ENCODE data around the gene MIEN1. TPM values are rescaled to one million over a fixed set of nuclear protein-coding genes. Genes with fewer than 3 reads are reported as not detected.

The MIEN1 gene
- total RNA-seq, 1 donor from 2014 or later, result 97.0 TPM

DNA sequence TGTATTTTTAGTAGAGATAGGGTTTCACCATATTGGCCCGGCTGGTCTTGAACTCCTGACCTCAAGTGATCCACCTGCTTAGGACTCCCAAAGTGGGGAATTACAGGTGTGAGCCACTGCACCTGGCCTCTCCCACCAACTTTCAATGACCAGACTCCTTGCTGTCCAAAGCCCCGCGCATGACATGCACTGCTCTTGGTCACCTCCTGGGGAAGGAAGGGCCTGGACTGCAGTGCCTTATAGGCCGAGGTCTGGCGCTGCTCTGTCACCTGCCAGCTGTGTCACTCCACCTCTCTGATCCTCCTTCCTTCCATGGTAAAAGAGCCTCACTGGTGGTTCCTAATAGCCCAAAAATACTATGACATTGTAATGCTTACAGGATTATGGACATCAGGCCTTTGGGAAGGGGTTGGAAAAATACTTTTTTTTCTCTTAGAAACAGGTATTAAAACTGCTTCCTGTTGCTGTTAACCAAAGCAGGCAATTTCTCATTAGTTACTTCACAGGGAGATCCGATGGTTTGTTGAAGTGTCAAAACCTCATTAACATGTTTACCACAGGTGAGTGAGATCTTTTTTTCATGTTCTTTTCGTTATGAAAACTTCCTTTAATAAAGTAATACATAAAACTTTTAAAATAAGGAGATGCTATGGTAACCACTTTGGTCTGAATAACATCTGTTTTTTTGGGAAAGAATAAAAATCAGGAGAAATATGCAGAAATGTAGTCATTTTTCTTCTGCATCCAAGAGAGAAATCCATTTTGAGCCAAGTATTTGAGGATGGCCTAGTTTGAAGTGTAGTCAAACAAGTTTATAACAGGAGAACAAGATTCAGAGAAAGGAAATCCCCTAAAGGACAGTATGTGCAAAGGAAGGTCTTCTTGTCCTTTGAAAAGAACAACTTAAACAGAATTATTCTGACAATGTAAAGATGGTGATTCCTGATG lies 42.9 kb upstream of the MIEN1 start:
- Histone ChIP-seq H3K4me3 (ENCODE audit: low read depth, low read length) (no peak overlapping the region), H3K27me3 (ENCODE audit: control insufficient read depth, insufficient read depth, low read length) (no peaks in the 10 kb centered on the region), H3K36me3 (ENCODE audit: control insufficient read depth, insufficient read depth, low read length) (no peaks in the 10 kb centered on the region)
- TF ChIP-seq, protein P1, sequence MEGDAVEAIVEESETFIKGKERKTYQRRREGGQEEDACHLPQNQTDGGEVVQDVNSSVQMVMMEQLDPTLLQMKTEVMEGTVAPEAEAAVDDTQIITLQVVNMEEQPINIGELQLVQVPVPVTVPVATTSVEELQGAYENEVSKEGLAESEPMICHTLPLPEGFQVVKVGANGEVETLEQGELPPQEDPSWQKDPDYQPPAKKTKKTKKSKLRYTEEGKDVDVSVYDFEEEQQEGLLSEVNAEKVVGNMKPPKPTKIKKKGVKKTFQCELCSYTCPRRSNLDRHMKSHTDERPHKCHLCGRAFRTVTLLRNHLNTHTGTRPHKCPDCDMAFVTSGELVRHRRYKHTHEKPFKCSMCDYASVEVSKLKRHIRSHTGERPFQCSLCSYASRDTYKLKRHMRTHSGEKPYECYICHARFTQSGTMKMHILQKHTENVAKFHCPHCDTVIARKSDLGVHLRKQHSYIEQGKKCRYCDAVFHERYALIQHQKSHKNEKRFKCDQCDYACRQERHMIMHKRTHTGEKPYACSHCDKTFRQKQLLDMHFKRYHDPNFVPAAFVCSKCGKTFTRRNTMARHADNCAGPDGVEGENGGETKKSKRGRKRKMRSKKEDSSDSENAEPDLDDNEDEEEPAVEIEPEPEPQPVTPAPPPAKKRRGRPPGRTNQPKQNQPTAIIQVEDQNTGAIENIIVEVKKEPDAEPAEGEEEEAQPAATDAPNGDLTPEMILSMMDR (IDR thresholded peaks at IDR 0.05; ENCODE audit: insufficient read depth, low read length, poor library complexity, severe bottlenecking), result no peak
- DNase-seq (ENCODE audit: low read depth), result no peak

DNA sequence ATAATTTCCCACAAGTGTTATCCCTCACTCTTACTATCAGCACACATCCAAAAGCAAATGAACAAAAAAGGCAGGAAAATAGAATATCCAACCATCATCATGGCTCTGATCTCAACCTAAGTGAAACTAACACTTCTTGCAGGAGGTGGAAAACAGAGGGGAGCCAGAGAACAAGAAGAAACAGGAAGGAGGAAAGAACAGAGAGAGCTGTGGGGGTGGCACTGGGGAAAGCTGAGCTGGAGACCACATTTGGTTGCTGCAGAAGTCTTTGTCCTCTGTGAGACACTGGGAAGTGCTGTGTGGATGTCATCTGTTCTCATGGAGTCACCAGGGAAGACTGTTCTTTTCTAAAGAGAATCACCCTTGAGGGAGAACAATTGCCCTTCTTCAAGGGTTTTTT lies 42.1 kb upstream of the MIEN1 start:
- DNase-seq (ENCODE audit: low read depth), result no peak
- no peak overlapping the region for H3K4me3 ChIP-seq (ENCODE audit: low read depth, low read length)
- H3K27me3 ChIP-seq (ENCODE audit: control insufficient read depth, insufficient read depth, low read length), result no peaks in the 10 kb centered on the region

DNA sequence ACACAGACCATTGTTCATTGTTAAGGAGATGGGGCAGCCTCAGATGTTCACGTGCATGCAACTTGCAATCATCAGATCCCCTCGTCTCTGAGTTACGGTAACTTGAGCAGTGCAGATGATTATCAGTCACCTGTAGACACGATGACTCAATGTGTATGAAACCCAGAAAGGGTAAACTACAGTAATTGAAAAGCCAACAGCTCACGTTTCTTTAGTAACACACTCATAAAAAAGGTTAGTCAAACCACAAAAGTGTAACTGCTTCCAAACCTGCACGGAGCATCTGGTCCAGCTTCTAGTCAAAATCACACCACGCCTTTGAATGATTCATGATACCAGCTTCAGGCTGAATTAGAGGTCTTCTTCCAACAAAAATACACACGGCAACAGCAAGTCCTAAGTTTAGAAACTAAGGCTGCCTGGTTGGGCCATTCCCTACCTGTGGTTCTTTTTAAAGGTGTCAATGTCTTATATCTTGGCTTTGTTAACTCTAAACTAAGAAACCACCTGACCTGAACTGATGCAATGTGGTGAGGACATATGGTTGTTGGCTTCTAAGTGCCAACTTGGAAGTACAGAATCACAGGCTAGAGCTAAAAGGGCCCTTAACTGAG lies 39.7 kb upstream of the MIEN1 start:
- H3K36me3 ChIP-seq (ENCODE audit: control insufficient read depth, insufficient read depth, low read length), result no peaks in the 10 kb centered on the region
- no peak overlapping the region for H3K4me3 ChIP-seq (ENCODE audit: low read depth, low read length)
- peak; percentile 81 for DNase-seq (ENCODE audit: low read depth)
- no peaks in the 10 kb centered on the region for H3K27me3 ChIP-seq (ENCODE audit: control insufficient read depth, insufficient read depth, low read length)
- TF ChIP-seq, protein P1 (IDR thresholded peaks at IDR 0.05; ENCODE audit: insufficient read depth, low read length, poor library complexity, severe bottlenecking), result no peak

More for the DNA sequence above, 42.1 kb upstream of the MIEN1 start:
- TF ChIP-seq, protein P1 (IDR thresholded peaks at IDR 0.05; ENCODE audit: insufficient read depth, low read length, poor library complexity, severe bottlenecking), result no peak
- no peaks in the 10 kb centered on the region for H3K36me3 ChIP-seq (ENCODE audit: control insufficient read depth, insufficient read depth, low read length)

DNA sequence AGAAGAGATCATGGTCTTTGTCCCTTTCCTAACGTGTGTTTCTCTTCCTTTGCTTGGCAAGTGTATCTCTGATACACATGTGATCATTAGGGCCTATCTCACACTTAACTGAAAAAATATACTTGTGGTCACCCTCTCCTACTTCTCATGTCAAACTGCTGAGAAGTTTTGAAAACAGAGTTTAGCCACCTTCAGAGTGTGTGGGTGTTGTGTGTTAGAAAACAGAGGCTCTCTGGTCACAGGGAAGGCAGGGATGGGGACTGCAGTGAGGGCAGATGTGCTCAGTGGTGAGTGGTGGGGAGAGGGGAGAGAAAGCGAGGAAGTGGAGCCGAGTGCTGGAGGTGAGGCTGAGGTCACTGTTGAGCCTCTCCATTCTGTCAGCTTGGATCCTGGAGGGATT lies 36.8 kb upstream of the MIEN1 start:
- TF ChIP-seq, protein P1 (IDR thresholded peaks at IDR 0.05; ENCODE audit: insufficient read depth, low read length, poor library complexity, severe bottlenecking), result no peak
- H3K27me3 ChIP-seq (ENCODE audit: control insufficient read depth, insufficient read depth, low read length), result no peaks in the 10 kb centered on the region
- no peak overlapping the region for H3K4me3 ChIP-seq (ENCODE audit: low read depth, low read length)
- no peaks in the 10 kb centered on the region for H3K36me3 ChIP-seq (ENCODE audit: control insufficient read depth, insufficient read depth, low read length)
- no peak for DNase-seq (ENCODE audit: low read depth)

DNA sequence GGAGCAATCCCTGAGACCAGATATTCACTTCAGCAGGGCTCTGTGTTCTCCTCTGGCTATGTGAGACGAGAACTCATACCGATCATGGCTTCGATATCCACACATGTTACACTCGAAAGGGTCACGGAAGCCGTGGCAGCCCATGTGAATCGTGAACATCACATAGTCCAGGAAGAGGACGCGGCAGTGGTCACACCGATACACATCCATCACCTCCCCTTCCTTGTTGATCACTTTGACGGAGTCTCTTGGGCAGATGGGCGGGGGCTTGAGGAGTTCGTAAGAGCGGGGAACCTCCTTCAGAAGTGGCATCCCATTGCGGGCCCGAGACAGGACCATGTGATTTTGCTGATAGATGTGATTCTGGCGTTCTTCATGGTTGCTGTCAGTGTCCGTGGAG lies 35.4 kb upstream of the MIEN1 start:
- no peaks in the 10 kb centered on the region for H3K36me3 ChIP-seq (ENCODE audit: control insufficient read depth, insufficient read depth, low read length)
- no peaks in the 10 kb centered on the region for H3K27me3 ChIP-seq (ENCODE audit: control insufficient read depth, insufficient read depth, low read length)
- DNase-seq (ENCODE audit: low read depth), result no peak
- H3K4me3 ChIP-seq (ENCODE audit: low read depth, low read length), result no peak overlapping the region
- TF ChIP-seq, protein P1 (IDR thresholded peaks at IDR 0.05; ENCODE audit: insufficient read depth, low read length, poor library complexity, severe bottlenecking), result no peak

Data from kidney epithelial cell (primary cell).